Spleen (tissue), 11 donors: ENCODE data around the gene RCN2. TPM values are rescaled to one million over a fixed set of nuclear protein-coding genes. Genes with fewer than 3 reads are reported as not detected.
A peak's percentile ranks its signal among the peaks of the same experiment; 100 is the strongest.

Source experiments
- DNase-seq: peaks from one replicate; pipeline ENCODE4 v3.0.0-alpha.2; 2020
- H3K27ac ChIP-seq, 8 donors: fragments of 200-600 bp; sonication (generic) in 7 of 8; 1 replicate in 4 of 8; 2 replicates in 4 of 8; pipeline versions ENCODE4 v1.5.0 to v1.8.0; 2016 to 2021; ENCODE audit warnings: inconsistent platforms in 4 of 8, mild to moderate bottlenecking in 4 of 8, moderate library complexity in 1 of 8
- H3K27me3 ChIP-seq, 7 donors: fragments of 200-600 bp; sonication (generic) in 6 of 7; replicated peaks in 1 of 7; 1 replicate in 4 of 7; 2 replicates in 3 of 7; pipeline versions ENCODE4 v1.5.0 to v1.8.0; 2016 to 2021; ENCODE audit warnings: inconsistent platforms in 3 of 7, mild to moderate bottlenecking in 1 of 7
- H3K36me3 ChIP-seq, 6 donors: fragments of 200-600 bp; sonication (generic) in 5 of 6; 1 replicate in 4 of 6; 2 replicates in 2 of 6; pipeline versions ENCODE4 v1.5.0 to v1.8.0; 2016 to 2021; ENCODE audit warnings: inconsistent platforms in 2 of 6
- H3K4me1 ChIP-seq, 6 donors: fragments of 200-600 bp; sonication (generic) in 5 of 6; 1 replicate in 3 of 6; 2 replicates in 3 of 6; pipeline versions ENCODE4 v1.5.0 to v1.8.0; 2016 to 2021; ENCODE audit warnings: inconsistent platforms in 3 of 6
- H3K4me3 ChIP-seq, 8 donors: fragments of 200-600 bp; sonication (generic) in 7 of 8; 1 replicate in 4 of 8; 2 replicates in 4 of 8; pipeline versions ENCODE4 v1.5.0 to v1.8.0; 2016 to 2021; ENCODE audit warnings: inconsistent platforms in 4 of 8, mild to moderate bottlenecking in 4 of 8, moderate library complexity in 2 of 8
- H3K9me3 ChIP-seq, 8 donors: fragments of 200-600 bp; sonication (generic) in 7 of 8; 1 replicate in 4 of 8; 2 replicates in 4 of 8; pipeline versions ENCODE4 v1.5.0 to v1.8.0; 2016 to 2021; ENCODE audit warnings: inconsistent platforms in 4 of 8
- POLR2A ChIP-seq, 3 donors: fragments of 450-650 bp; IDR thresholded peaks; one replicate each; pipeline ENCODE4 v1.5.1; 2017; ENCODE audit warnings: antibody characterized with exemption in 3 of 3, mild to moderate bottlenecking in 1 of 3
- POLR2AphosphoS5 ChIP-seq, 3 donors: sonication (generic); formaldehyde crosslinking; IDR thresholded peaks; one replicate each; pipeline ENCODE4 v1.5.1; 2017; ENCODE audit warnings: antibody characterized with exemption in 3 of 3
- WGBS, 5 donors: extraction: QIAGEN DNeasy Blood & Tissue Kit in 3 of 5; methylation state at CpG; one replicate each; pipeline versions ENCODE4 v1.1.5 to v1.1.7; 2013 to 2018; 5-methylcytosine and 5-hydroxymethylcytosine counted together
- intact Hi-C: fragments of 100-400 bp; cut with DNase I; formaldehyde crosslinking; loops from one replicate; pipeline ENCODE4 v1.15.0; 2023; ENCODE audit warnings: low total_unique reads
- polyA plus RNA-seq, 3 donors: library from polyadenylated mRNA; stranded (reverse); fragments of 200-250 nt; gene quantifications; one replicate each; pipeline ENCODE4 v1.2.1, GENCODE V29; 2013
- total RNA-seq, 7 donors: library from RNA; depleted of rRNA in 3 of 7; stranded (reverse); fragments of >200 nt in 3 of 7; fragmentation: NEBNext Ultra II Directional in 4 of 7; extraction: Animal tissue kit (Norgen Biotek cat#: 25700) in 4 of 7; gene quantifications; one replicate each; pipeline versions ENCODE4 v1.1.0 to v1.2.1, GENCODE V29; 2016 to 2021
- TF ChIP-seq, protein P1 (sequence below), 11 experiments: fragments of 200-600 bp in 7 of 11; fragments of 450-650 bp in 4 of 11; sonication (generic) in 4 of 11; IDR thresholded peaks in 8 of 11; conservative IDR thresholded peaks in 3 of 11; 1 replicate in 7 of 11; 2 replicates in 4 of 11; pipeline versions ENCODE4 v1.4.0 to v1.8.0; 2016 to 2021; ENCODE audit warnings: antibody characterized with exemption in 11 of 11, inconsistent platforms in 4 of 11, mild to moderate bottlenecking in 1 of 11
- donor health status: healthy with polysubstance abuse.
- donor health status: DM: no; HTN: no; CAD: no; lungs with moderate emphysema.
- donor health status: DM: no; HTN: no; CAD: no.
- donor health status: Bipolar disorder and iron deficiency.
- donor health status: healthy.
- donor health status: DM: no; HTN: no; CAD: no.
- donor health status: DM: yes; HTN: yes; CAD: no.

The RCN2 gene
- total and polyA plus RNA-seq, 10 donors = 24.6 to 38.3 (median 31.6) TPM

DNA sequence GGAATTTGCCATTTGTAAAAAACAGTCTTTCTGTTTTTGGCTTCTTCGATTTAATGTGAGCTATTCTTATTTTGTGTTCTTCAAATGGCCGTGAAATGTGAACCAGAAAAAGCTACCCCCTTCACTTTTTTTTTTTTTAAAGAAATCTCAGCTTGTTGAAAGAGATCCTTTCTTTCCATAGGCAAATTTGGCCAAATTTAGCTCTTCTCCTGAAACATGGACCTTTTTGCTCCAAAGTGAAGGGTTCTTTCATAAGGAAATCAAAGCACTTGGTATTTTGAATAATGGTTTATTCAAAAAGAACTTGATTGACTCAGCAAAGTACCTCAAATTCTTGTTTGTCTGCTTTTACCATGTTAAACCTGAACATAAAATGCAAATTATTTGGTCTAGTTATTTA, 10.1 kb downstream of the RCN2 start:
- Histone ChIP-seq H3K27me3 (no peaks in the 10 kb centered on the region), H3K4me1 (peaks cover 0 to 10% (median 1%) of the 10 kb centered on the region in 6 donors), H3K4me3 (no peak overlapping the region), H3K36me3 (peaks cover 0 to 52% (median 22%) of the 10 kb centered on the region in 6 donors), H3K27ac (no peak overlapping the region), H3K9me3 (no peaks in the 10 kb centered on the region)
- WGBS, 5 donors = 85 to 95% (median 90%) methylated on average over 2 of the region's 2 CpGs
- DNase-seq = no peak
- intact Hi-C loops = no loop called here
- TF ChIP-seq, protein P1, sequence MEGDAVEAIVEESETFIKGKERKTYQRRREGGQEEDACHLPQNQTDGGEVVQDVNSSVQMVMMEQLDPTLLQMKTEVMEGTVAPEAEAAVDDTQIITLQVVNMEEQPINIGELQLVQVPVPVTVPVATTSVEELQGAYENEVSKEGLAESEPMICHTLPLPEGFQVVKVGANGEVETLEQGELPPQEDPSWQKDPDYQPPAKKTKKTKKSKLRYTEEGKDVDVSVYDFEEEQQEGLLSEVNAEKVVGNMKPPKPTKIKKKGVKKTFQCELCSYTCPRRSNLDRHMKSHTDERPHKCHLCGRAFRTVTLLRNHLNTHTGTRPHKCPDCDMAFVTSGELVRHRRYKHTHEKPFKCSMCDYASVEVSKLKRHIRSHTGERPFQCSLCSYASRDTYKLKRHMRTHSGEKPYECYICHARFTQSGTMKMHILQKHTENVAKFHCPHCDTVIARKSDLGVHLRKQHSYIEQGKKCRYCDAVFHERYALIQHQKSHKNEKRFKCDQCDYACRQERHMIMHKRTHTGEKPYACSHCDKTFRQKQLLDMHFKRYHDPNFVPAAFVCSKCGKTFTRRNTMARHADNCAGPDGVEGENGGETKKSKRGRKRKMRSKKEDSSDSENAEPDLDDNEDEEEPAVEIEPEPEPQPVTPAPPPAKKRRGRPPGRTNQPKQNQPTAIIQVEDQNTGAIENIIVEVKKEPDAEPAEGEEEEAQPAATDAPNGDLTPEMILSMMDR (IDR thresholded peaks at IDR 0.05 in 8 of 11, conservative IDR thresholded peaks at IDR 0.05 in 3 of 11) = no peak
- TF ChIP-seq POLR2AphosphoS5 (IDR thresholded peaks at IDR 0.05) (no peak), POLR2A (IDR thresholded peaks at IDR 0.05) (no peak)

DNA sequence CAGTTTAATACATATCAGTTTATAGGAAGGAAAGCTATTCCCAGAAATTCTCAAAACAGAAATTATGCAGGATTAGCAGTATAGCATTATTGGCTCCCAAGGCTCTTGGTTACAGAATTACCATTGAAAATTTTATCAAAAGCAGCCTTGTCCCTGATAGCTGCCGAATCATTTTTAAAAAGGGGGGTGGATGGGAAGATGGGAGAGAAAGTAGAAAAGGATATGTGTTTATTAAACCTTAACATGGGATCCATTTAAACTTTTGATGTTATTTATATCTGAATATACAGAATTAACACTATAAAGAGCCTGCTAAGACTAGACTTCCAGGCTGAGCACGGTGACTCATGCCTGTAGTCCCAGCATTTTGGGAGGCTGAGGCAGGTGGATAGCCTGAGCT, 10.8 kb downstream of the RCN2 start:
- TF ChIP-seq POLR2AphosphoS5 (IDR thresholded peaks at IDR 0.05) (no peak), POLR2A (IDR thresholded peaks at IDR 0.05) (no peak)
- TF ChIP-seq, protein P1 (IDR thresholded peaks at IDR 0.05 in 8 of 11, conservative IDR thresholded peaks at IDR 0.05 in 3 of 11) = no peak
- H3K4me1 ChIP-seq = peaks cover 0 to 12% (median 0%) of the 10 kb centered on the region in 6 donors

DNA sequence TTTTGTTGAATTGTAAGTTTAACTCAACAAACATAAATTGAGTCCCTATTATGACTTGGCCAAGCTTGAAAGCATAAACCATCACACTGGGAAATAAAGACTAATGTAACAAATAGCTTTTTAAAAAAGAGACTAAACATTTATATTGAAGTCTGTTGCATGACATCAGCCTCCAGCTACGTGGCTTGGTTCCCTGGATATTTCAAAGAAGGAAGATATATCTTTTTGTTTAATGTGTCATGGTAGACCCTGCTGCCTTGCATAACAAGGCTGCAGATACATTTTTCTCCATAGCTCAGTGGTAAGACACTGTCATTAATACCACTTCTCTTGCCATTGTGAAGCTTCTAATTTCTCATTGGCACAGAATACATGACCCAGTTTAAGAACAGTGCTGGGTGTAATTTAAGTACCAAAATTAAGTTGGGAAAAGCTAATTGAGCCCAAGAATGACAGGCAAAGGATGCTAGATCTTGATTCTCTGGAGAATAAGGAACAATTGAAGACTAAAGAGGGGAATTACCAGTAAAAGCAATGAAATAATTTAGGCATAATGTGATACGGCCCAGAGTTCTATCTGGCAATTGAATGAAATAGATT, 14.0 kb downstream of the RCN2 start:
- Histone ChIP-seq H3K9me3 (no peaks in the 10 kb centered on the region), H3K4me1 (peaks cover 0 to 19% (median 0%) of the 10 kb centered on the region in 6 donors), H3K27ac (no peak overlapping the region), H3K36me3 (peaks cover 0 to 68% (median 32%) of the 10 kb centered on the region in 6 donors), H3K27me3 (no peaks in the 10 kb centered on the region), H3K4me3 (no peak overlapping the region)
- TF ChIP-seq, protein P1 (IDR thresholded peaks at IDR 0.05 in 8 of 11, conservative IDR thresholded peaks at IDR 0.05 in 3 of 11) = no peak
- TF ChIP-seq POLR2AphosphoS5 (IDR thresholded peaks at IDR 0.05) = no peak
- intact Hi-C loops = no loop called here
- 89 to 95% (median 94%) methylated on average over 2 of the region's 2 CpGs for WGBS, 5 donors
- DNase-seq = no peak

More for the DNA sequence above, 10.8 kb downstream of the RCN2 start:
- no peak overlapping the region for H3K4me3 ChIP-seq
- no peaks in the 10 kb centered on the region for H3K27me3 ChIP-seq
- peaks cover 0 to 51% (median 20%) of the 10 kb centered on the region in 6 donors for H3K36me3 ChIP-seq
- H3K9me3 ChIP-seq = no peaks in the 10 kb centered on the region
- intact Hi-C loops = no loop called here
- no peak for DNase-seq
- no peak overlapping the region for H3K27ac ChIP-seq
- 95 to 98% (median 96%) methylated on average over 2 of the region's 2 CpGs for WGBS, 5 donors

DNA sequence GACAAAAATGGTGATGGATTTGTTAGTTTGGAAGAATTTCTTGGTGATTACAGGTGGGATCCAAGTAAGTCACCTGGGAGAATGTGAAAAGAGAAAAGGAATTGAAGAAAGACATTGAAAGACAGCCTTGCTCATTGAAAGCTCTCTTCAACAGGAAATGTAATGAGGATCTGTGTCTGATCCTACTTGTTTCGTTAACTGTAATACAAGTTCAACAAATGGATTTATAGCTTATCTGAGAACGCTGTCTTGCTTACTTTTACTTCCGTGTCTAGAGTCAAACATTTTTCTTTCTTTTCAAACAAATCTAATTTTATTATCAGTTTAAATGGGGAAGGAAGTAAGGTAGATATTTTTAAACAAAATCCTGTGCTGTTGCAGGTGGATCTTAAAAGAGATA, 15.9 kb downstream of the RCN2 start:
- Histone ChIP-seq H3K27me3 (no peaks in the 10 kb centered on the region), H3K36me3 (peaks cover 0 to 76% (median 35%) of the 10 kb centered on the region in 6 donors), H3K4me3 (no peak overlapping the region), H3K9me3 (no peaks in the 10 kb centered on the region), H3K27ac (peak overlapping the region in 1 of 8 donors; percentile 6), H3K4me1 (peaks cover 0 to 13% (median 0%) of the 10 kb centered on the region in 6 donors)
- no peak for DNase-seq
- no peak for TF ChIP-seq POLR2AphosphoS5 (IDR thresholded peaks at IDR 0.05)
- TF ChIP-seq, protein P1 (IDR thresholded peaks at IDR 0.05 in 8 of 11, conservative IDR thresholded peaks at IDR 0.05 in 3 of 11) = no peak
- no peak for TF ChIP-seq POLR2A (IDR thresholded peaks at IDR 0.05)
- 51 to 70% (median 66%) methylated on average over 3 of the region's 3 CpGs for WGBS, 5 donors
- intact Hi-C loops = no loop called here
